GM19238 (cell line): Measurements from ENCODE around the gene SMIM35.
"Not testable (repeated sequence)": the region's sequence is repeated elsewhere in the genome, so short reads cannot be mapped to it uniquely, and the experiment has no call there.

Experiments used
- DNase-seq: peaks from one replicate; pipeline ENCODE4 v3.0.0; 2011; ENCODE audit warnings: low spot score; ENCODE audit not compliant: insufficient read length

SMIM35 gene

GRCh38 chr11:117989351-117990102 lies 97.2 kb downstream of the SMIM35 start:
- no peak for DNase-seq

GRCh38 chr11:117986981-117987574 lies 99.7 kb downstream of the SMIM35 start:
- DNase-seq = peak; percentile 64

DNA sequence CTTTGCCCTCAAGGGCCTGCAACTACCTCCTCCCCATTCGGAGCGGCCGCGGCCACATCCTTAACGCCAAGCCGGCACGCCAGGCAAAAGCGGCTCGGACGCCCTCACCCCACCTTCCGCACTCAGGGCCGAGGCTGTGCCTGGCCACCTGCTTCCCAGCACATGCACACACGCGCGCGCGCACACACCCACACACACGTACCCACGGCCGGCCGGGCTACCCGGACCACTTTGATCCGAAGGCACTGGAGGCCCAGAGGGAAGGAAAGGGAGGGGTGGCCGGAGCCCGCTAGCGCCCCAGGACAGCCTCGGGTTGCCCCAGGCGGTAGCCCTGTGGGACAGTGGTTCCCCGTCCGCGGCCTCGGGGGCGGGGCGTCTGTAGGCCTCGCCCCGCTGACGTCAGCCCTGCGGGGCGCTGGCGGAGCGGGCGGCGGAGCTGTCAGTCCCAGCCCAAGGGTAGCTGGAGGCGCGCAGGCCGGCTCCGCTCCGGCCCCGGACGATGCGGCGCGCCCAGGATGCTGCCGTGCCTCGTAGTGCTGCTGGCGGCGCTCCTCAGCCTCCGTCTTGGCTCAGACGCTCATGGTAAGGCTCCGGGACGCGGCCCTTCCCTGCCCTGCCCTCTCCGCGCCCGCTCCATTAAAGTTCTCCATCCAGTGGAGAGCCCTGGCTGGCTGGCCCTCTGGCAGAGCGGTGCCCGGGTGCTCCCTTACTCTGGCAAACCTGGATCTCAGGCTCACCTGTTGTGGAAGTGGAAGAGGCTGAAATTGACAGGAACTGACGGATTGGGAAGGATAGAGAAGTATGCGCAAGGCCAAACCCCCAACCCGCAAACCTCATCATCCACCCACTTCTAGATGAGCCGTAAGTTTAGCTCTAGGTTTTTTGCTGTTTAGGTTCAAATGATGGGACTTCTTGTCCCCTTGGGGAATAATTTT lies 100.5 kb downstream of the SMIM35 start, which contains the start of gene IL10RA:
Gene IL10RA, plus strand, starts transcription at position 442 of the 935 bp plus-strand sequence. Its CDS starts 74 bp downstream, at position 516.
- peak; percentile 91 for DNase-seq

DNA sequence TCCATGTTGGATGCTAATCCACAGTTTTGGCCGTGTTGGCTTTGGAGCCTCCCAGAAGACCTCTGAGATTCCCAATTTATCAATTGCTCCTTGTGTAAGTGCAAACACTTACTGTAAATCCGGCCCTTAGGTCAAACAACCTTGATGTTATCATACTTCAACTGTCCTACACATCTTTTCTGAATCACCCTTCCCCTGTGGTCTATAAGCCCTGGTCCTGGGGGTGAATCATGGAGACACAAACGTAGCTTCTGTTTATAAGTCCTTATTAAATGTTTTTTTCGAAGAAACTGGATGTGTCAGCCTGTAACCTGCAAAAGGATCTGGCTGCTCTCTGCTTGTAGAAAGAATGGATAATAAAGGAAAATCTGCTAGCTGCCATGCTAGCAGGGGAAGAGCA lies 102.3 kb downstream of the SMIM35 start:
- DNase-seq = no peak

DNA sequence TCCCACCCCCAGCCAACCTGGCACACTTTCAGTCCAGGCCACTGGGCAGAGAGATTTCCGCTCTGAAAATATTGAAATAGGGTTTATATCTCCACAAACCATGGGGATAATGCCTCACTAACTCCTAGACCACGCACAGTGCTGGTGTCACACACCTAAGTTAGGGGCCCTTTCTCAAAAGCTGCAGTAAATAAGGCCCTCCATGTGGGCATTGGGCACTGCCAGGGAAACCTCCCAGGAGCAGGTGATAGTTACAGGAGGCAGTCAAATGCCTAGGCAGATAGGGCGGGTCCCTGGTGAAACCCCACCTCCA lies 103.6 kb downstream of the SMIM35 start:
- no peak for DNase-seq

DNA sequence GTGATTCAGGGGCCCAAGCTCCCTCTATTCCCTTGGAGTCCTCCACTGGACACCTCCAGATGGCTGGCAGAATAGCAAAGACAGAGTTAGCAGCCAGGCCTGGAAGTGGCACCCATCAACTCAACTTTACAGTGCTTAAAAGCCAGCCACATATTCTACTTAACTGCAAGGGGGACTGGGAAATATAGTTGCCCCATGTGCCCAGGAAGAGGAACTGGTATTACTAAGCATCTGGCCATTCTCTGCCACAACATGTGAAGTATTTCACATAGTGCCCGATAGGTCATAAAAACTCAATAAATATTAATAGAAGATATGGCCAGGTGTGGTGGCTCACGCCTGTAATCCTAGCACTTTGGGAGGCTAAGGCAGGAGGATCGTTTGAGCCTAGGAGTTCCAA lies 106.0 kb downstream of the SMIM35 start:
- DNase-seq = no peak

- DNase-seq = no peak
Observed at GRCh38 chr11:117980280-117980679, 106.5 kb downstream of the SMIM35 start.

DNA sequence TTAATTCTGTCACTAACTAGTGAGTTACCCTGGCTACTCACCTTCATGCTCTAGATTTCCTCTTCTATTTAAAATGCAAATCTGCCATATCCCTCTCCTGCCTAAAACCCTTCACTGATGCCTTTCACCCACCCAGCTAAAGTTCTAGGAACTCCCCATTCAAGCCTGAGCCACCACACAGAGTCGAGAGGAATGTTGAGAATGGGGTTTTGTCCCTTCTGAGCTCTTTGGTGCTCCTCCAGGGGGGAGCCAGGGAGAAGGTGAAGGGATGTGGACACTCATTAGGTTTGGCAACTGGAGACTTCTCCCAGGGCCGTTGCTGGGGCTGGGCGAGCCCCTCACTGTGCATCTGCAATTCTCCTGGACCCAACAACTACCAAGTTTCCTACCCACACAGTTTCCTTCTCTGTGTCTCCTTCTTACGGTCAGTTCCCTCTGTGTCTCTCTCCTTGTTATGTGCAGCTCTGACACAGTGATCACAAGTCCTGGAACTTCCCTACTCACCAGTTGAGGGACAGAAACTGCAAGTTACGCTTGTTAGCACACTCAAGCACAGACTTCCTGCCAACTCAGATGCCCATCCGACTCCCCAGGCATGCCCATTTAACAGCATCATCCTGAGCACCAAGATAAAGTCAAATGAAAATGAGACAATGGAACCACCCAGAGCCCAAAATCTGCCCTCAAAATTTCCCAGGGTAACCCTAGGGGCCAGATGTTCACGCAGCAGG lies 107.1 kb downstream of the SMIM35 start:
- no peak for DNase-seq

GRCh38 chr11:117978991-117979390 lies 107.8 kb downstream of the SMIM35 start:
- DNase-seq = no peak

- DNase-seq = not testable (repeated sequence)
Observed at GRCh38 chr11:117978291-117978910, 108.4 kb downstream of the SMIM35 start.

DNA sequence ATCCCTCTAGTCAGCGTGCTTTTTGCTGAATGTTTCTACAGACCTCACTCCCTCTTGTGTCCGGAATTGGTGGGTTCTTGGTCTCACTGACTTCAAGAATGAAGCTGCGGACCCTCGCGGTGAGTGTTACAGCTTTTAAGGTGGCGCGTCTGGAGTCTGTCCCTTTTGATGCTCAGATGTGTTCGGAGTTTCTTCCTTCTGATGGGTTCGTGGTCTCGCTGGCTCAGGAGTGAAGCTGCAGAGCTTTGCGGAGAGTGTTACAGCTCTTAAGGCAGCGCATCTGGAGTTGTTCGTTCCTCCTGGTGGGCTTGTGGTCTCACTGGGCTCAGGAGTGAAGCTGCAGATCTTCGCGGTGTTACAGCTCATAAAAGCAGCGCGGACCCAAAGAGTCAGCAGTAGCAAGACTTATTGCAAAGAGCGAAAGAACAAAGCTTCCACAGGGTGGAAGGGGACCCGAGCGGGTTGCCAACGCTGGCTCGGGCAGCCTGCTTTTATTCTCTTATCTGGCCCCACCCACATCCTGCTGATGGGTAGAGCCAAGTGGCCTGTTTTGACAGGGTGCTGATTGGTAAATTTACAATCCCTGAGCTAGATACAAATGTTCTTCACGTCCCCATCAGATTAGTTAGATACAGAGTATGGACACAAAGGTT lies 109.0 kb downstream of the SMIM35 start:
- DNase-seq = not testable (repeated sequence)

DNA sequence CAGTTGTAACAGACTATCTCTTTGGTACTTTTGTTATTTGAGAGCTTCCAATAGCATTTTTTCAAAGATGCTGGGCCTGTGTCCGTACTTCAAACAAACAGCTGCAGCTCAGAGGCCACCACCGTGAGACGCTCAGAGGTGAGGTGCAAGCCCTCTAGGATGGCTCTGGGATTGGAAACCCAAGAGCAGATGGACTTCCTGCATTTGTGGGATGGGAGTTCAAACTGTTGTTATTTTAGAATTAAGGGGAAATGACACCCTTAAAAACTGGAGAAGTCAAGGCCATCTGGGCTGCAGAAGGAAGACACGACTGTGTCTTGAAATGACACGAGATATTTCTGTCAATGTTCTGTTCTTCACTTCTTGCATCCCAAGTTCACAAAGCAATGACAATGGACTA lies 109.7 kb downstream of the SMIM35 start:
- DNase-seq = no peak

DNA sequence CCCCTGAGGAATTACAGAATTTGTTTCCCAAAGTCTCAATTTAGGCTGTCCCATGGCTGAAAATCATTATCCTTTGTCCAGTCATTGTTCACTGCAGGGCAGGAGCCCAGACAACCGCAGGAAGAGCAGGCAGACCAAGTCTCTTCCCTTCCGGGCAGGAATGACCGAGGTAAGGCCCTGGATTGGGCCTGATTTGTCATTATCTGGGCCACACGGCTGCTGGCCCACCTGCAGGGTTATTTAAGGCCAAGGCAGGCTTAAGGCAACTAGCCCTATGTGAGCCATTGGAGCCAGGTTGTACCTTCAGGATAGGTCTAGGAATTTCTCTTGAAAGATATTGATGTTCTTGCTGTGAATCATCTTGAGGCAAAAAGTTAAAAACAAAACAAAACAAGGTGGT lies 110.3 kb downstream of the SMIM35 start:
- no peak for DNase-seq

DNA sequence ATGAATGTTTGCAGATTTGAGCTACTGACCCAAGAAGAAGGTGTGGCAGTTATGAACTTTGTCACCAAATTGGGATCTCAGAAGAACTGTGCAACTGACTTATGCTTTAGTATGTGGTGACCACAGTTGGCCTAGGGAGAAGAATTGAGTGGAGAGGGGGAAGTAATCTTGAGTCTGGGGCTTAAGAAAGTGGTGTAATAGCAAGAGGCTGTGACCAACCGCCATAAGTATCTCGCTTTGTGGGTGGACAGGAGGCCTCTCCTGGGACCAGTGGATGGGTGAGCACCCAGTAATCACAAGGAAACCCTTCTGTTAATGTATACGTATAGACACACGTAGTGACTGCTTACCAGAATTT lies 113.3 kb downstream of the SMIM35 start:
- no peak for DNase-seq

DNA sequence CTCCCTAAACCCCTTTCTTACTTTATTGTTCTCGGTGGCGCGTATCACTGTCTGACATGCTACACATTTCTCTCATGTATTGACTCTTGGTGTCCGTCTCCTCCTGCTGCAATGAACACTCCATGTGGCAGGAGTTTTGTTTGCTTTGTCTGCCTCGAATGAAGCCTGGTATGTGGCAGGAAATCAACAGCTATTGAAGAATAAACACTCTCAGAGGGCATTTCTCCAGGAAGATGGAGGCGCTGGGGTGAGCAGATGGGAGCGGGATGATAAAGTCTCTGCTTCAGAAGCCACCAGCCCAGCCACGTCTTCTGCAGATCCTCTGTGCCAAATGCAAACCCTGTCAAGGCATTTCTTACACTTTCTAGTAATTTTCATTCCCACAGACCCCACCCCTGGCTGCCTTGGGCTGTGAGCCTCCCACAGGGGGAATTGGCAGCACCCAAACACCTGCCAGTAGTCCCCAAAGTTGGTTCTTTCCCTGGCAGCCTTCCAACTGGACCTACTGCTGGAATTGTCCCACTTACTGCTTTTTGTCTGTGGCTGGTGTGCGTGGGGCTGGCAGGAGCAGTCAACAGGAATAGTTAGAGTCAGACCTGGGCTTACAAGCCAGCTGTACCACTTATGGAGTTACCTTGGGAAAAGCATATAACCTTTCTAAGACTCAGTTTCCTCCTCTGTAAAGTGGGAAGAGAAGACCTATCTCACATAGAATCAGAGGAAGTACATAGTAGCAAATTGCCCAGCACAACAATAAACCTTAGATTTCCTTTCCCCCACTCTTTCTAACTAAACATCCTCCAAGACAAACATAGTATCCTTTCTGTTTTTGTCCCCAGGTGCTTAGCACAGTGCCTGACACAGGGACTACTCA lies 113.9 kb downstream of the SMIM35 start:
- DNase-seq = no peak

DNA sequence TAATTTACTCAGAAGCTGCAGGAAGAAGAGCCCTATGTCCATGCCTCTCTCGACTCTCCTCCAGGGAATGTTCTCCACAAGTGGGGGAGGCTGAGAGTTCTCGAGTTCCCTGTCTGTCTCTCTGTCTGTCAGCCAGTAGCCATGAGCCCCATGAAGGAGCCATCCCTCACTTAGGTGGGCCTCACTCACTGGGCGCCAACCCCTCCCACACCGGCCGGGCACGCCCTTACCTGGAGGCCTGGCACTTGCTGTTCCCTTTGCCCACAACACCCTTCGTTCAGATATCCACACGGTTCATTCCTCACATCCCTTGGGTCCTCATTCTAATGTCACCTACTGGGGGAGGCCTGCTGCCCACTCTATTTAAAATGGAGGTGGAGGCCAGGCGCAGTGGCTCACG lies 114.7 kb downstream of the SMIM35 start:
- DNase-seq = no peak

DNA sequence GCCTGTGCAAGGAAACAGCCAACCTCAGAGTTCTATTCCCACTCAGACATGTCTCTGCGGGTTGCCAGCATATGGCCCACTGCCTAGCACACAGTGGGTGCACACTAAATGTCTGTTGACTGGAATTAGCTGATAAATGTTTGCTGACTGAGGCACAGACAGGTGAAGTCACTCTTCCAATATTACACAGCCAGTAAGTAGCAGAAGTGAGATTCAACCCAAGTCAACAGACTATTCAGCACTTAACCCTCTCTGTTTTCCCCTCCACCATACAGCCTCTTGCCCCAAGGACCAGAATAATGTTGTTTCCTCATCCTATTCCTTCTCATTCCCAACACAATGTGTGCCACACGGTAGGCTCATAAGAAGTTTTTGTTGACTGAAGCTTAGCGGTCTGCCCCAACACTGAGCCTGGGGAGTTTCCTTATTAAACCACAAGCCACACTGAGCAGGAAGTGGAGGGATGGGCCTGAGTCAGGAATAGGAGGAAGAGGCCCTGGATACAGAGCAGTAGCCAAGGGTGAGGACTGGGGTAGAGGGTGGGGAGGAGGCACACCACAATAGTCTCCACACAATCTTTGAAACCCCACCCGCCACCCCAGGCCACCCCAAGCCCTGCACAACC lies 116.3 kb downstream of the SMIM35 start:
- no peak for DNase-seq

GRCh38 chr11:117969160-117969991 lies 117.4 kb downstream of the SMIM35 start:
- no peak for DNase-seq
